Caco-2 (cell line): Measurements from ENCODE around the gene DAGLB. TPM values are rescaled to one million over a fixed set of nuclear protein-coding genes. Genes with fewer than 3 reads are reported as not detected.

Experiments used
- BruUV-seq: library from RNA; stranded (reverse); fragments of 400-500 nt; replicated peaks from 2 replicates; lab custom pipeline; 2021; lab: Mats Ljungman, UMichigan
- CTCF ChIA-PET: fragments of 300-600 bp; sonication (Branson Sonifier 250); formaldehyde crosslinking; loops from one replicate; lab custom pipeline; 2022; ENCODE audit warnings: antibody characterized with exemption; lab: Charles Lee
- POLR2A ChIA-PET: fragments of 300-600 bp; sonication (Branson Sonifier 250); formaldehyde crosslinking; loops from one replicate; lab custom pipeline; 2022; ENCODE audit warnings: antibody characterized with exemption; lab: Charles Lee
- DNase-seq, 2 experiments: peaks; one replicate each; pipeline versions ENCODE4 v3.0.0 to v3.0.0-alpha.2; 2020 to 2022
- H3K27me3 ChIP-seq: replicated peaks from 2 replicates; pipeline ENCODE4 v1.6.0; 2011; ENCODE audit warnings: low read length; ENCODE audit not compliant: control insufficient read depth, insufficient read depth
- H3K36me3 ChIP-seq: 2 replicates; pipeline ENCODE4 v1.5.1; 2011; ENCODE audit warnings: low read length; ENCODE audit not compliant: control insufficient read depth, insufficient read depth
- H3K4me1 ChIP-seq: fragments of 250-450 bp; sonication (Bioruptor Pico); 2 replicates; pipeline ENCODE4 v1.5.1; 2020; ENCODE audit warnings: mild to moderate bottlenecking
- H3K4me3 ChIP-seq: 2 replicates; pipeline ENCODE4 v1.5.1; 2011; ENCODE audit warnings: low read depth, mild to moderate bottlenecking, control low read depth, low read length
- H3K9me3 ChIP-seq: fragments of 250-450 bp; sonication (Bioruptor Pico); 2 replicates; pipeline ENCODE4 v1.5.1; 2020; ENCODE audit warnings: mild to moderate bottlenecking, moderate library complexity
- H3K27ac Mint-ChIP-seq: one replicate; pipeline ENCODE4 v1.8.0; 2022; ENCODE audit warnings: mixed read lengths; ENCODE audit not compliant: unreplicated experiment
- H3K27me3 Mint-ChIP-seq: one replicate; pipeline ENCODE4 v1.8.0; 2022; ENCODE audit warnings: mixed read lengths; ENCODE audit not compliant: insufficient read depth, unreplicated experiment
- H3K36me3 Mint-ChIP-seq: one replicate; pipeline ENCODE4 v1.8.0; 2022; ENCODE audit warnings: mild to moderate bottlenecking, mixed read lengths; ENCODE audit not compliant: insufficient read depth, unreplicated experiment
- H3K4me1 Mint-ChIP-seq: one replicate; pipeline ENCODE4 v1.8.0; 2022; ENCODE audit warnings: low read depth, mixed read lengths; ENCODE audit not compliant: unreplicated experiment
- H3K4me3 Mint-ChIP-seq: one replicate; pipeline ENCODE4 v1.8.0; 2022; ENCODE audit warnings: mild to moderate bottlenecking, moderate library complexity, mixed read lengths; ENCODE audit not compliant: unreplicated experiment
- H3K9me3 Mint-ChIP-seq: one replicate; pipeline ENCODE4 v1.8.0; 2022; ENCODE audit warnings: mixed read lengths; ENCODE audit not compliant: unreplicated experiment
- intact Hi-C: fragments of 100-400 bp; cut with micrococcal nuclease; formaldehyde crosslinking; loops from one replicate; pipeline ENCODE4 v1.10.0; 2022; ENCODE audit not compliant: unreplicated experiment
- total RNA-seq: library from RNA; stranded (reverse); gene quantifications from 2 replicates; pipeline ENCODE4 v1.2.3, GENCODE V29; 2022
- TF ChIP-seq, protein P1 (sequence below), 2 experiments: fragments of 200-600 bp in 1 of 2; IDR thresholded peaks; 1 replicate in 1 of 2; 2 replicates in 1 of 2; pipeline versions ENCODE4 v1.5.1 to v1.8.0; 2011 to 2022; ENCODE audit warnings: antibody characterized with exemption in 1 of 2, control low read depth in 1 of 2, inconsistent platforms in 1 of 2, low read depth in 1 of 2, low read length in 1 of 2, mild to moderate bottlenecking in 1 of 2, moderate library complexity in 1 of 2; ENCODE audit not compliant: insufficient read depth in 1 of 2, severe bottlenecking in 1 of 2, unreplicated experiment in 1 of 2

The DAGLB gene
- total RNA-seq, 1 experiment from 2014 or later, result 25.8 TPM

DNA sequence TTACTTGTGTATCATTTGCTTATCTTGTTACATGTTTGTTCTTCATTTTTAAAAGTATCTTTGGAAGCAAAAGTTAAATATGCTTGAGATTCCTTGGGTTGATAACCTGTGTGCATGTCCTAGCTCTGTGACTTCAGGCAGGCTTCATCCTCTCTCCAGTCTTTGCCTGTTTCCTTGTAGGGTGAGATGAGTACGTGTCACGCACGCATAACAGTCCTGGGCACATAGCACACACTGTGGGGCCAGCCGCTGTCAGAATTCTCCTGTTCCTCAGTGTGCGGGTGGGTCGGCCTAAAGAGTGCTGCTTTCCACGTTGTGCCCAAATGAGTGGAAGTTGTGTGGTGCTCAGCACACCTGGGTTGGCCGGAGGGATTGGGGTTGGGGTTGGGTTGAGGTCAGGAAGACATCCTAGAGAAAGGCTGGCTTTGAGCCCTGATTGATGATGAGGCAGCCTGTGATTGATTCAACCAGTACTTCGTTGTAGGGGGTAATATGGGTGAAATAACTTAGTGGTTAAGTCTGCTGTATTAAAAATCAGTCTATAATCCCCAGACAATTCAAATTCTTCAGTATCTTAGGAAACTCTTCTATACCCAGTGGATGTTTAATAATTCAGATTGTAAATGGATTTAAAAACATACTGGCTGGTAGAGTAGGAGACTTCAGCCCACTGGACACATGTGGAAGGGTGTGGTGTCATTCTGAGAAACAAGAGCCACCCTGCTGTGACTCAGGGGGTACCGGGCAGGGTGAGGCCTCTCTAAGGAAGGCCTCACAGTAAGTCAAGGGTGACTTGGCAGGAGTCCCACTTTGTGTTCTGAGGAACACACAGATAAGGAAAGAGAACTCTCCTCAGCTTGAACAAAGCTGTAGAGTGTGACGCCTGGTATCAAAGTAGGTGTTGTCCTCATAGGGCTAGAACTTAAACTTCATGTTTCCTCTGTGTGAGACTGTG, 54.8 kb downstream of the DAGLB start:
- no peak overlapping the region for H3K27ac Mint-ChIP-seq
- intact Hi-C loops, result no loop called here
- no peaks in the 10 kb centered on the region for H3K27me3 ChIP-seq
- peaks cover 82% of the 10 kb centered on the region for H3K36me3 Mint-ChIP-seq
- H3K4me1 Mint-ChIP-seq, result peaks cover 36% of the 10 kb centered on the region
- no peak overlapping the region for H3K4me3 Mint-ChIP-seq
- CTCF ChIA-PET, result no interaction called here
- POLR2A ChIA-PET, result no interaction called here
- TF ChIP-seq, protein P1, sequence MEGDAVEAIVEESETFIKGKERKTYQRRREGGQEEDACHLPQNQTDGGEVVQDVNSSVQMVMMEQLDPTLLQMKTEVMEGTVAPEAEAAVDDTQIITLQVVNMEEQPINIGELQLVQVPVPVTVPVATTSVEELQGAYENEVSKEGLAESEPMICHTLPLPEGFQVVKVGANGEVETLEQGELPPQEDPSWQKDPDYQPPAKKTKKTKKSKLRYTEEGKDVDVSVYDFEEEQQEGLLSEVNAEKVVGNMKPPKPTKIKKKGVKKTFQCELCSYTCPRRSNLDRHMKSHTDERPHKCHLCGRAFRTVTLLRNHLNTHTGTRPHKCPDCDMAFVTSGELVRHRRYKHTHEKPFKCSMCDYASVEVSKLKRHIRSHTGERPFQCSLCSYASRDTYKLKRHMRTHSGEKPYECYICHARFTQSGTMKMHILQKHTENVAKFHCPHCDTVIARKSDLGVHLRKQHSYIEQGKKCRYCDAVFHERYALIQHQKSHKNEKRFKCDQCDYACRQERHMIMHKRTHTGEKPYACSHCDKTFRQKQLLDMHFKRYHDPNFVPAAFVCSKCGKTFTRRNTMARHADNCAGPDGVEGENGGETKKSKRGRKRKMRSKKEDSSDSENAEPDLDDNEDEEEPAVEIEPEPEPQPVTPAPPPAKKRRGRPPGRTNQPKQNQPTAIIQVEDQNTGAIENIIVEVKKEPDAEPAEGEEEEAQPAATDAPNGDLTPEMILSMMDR (IDR thresholded peaks at IDR 0.05; ENCODE audit: insufficient read depth in 1 of 2, low read depth in 1 of 2, low read length in 1 of 2, severe bottlenecking in 1 of 2, unreplicated experiment in 1 of 2), result no peak
- H3K9me3 ChIP-seq, result no peaks in the 10 kb centered on the region
- no peaks in the 10 kb centered on the region for H3K9me3 Mint-ChIP-seq
- DNase-seq, result no peak
- peaks cover 17% of the 10 kb centered on the region; the same call in 1 of the 2 replicates for H3K4me1 ChIP-seq
- H3K4me3 ChIP-seq, result no peak overlapping the region
- peaks cover 4% of the 10 kb centered on the region for H3K36me3 ChIP-seq
- BruUV-seq, result no TSS peak
- H3K27me3 Mint-ChIP-seq, result no peaks in the 10 kb centered on the region

GRCh38 chr7:6389728-6390127, 58.0 kb downstream of the DAGLB start:
- intact Hi-C loops, result loop anchor here (10.0 kb wide), 1 partner anchor 45 kb away; no protein-coding TSS in a partner anchor
- peaks cover 82% of the 10 kb centered on the region for H3K36me3 Mint-ChIP-seq
- BruUV-seq, result no TSS peak
- Histone ChIP-seq H3K9me3 (no peaks in the 10 kb centered on the region), H3K36me3 (peaks cover 6% of the 10 kb centered on the region), H3K4me1 (peaks cover 31% of the 10 kb centered on the region), H3K4me3 (no peak overlapping the region), H3K27me3 (no peaks in the 10 kb centered on the region)
- no peaks in the 10 kb centered on the region for H3K9me3 Mint-ChIP-seq
- ChIA-PET CTCF (no interaction called here), POLR2A (no interaction called here)
- TF ChIP-seq, protein P1 (IDR thresholded peaks at IDR 0.05; ENCODE audit: insufficient read depth in 1 of 2, low read depth in 1 of 2, low read length in 1 of 2, severe bottlenecking in 1 of 2, unreplicated experiment in 1 of 2), result no peak
- DNase-seq, result no peak
- H3K4me1 Mint-ChIP-seq, result peaks cover 38% of the 10 kb centered on the region
- H3K27ac Mint-ChIP-seq, result no peak overlapping the region
- H3K27me3 Mint-ChIP-seq, result no peaks in the 10 kb centered on the region
- H3K4me3 Mint-ChIP-seq, result no peak overlapping the region

DNA sequence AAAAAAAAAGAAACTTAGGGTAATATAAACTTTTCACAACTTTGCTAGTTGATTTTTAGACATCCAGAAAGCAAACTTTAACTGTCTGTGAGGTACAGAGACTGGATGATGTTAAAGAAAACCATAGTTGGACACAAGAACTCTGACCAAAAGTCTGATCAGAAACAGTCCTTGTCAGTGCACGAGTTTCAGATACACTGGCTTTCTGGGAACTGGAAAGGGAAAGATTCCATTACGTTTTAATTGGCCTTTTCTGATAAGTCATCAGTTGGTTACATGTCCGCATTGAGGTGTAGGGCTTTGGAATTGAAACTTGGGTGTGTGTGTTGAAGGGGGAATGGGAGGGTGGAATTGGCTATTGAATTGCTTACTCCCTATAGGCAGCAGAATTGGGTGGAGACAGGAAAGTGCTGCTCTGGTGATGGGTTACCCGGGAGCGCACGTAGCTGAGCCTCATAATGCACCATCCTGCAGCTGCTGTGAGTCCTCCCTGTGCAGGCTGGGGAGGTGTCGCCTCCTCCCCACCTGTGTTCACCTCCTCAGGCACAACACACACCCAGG, 59.9 kb downstream of the DAGLB start:
- no peaks in the 10 kb centered on the region for H3K27me3 ChIP-seq
- DNase-seq, result no peak
- no peaks in the 10 kb centered on the region for H3K9me3 ChIP-seq
- ChIA-PET CTCF (no interaction called here), POLR2A (no interaction called here)
- intact Hi-C loops, result loop anchor here (10.0 kb wide), 1 partner anchor 47 kb away; no protein-coding TSS in a partner anchor
- TF ChIP-seq, protein P1 (IDR thresholded peaks at IDR 0.05; ENCODE audit: insufficient read depth in 1 of 2, low read depth in 1 of 2, low read length in 1 of 2, severe bottlenecking in 1 of 2, unreplicated experiment in 1 of 2), result no peak
- H3K4me3 Mint-ChIP-seq, result no peak overlapping the region
- H3K36me3 Mint-ChIP-seq, result peaks cover 65% of the 10 kb centered on the region
- no peak overlapping the region for H3K4me3 ChIP-seq
- peaks cover 21% of the 10 kb centered on the region for H3K4me1 Mint-ChIP-seq
- H3K4me1 ChIP-seq, result peaks cover 38% of the 10 kb centered on the region
- H3K36me3 ChIP-seq, result peaks cover 4% of the 10 kb centered on the region
- no TSS peak for BruUV-seq
- H3K27ac Mint-ChIP-seq, result peak overlapping the region; percentile 70
- H3K27me3 Mint-ChIP-seq, result no peaks in the 10 kb centered on the region
- no peaks in the 10 kb centered on the region for H3K9me3 Mint-ChIP-seq
